ENCODE results near the gene EPHB1. TPM values are rescaled to one million over a fixed set of nuclear protein-coding genes. Genes with fewer than 3 reads are reported as not detected.

The EPHB1 gene
- total and polyA plus RNA-seq, 2 donors (not counting 3 experiments of a cell fraction or from before 2014, with no cell fraction given): 1.3 to 5.2 TPM

DNA sequence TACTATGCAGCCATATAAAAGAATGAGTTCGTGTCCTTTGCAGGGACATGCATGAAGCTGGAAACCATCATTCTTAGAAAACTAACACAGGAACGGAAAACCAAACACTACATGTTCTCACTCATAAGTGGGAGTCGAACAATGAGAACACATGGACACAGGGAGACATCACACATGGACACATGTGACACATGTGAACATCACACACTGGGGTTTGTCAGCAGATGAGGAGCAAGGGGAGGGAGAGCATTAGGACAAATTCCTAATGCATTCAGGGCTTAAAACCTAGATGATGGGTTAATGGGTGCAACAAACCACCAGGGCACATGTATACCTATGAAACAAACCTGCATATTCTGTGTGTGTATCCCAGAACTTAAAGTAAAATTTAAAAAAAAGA is 408.0 kb downstream of the EPHB1 start:
- TF ChIP-seq GATA2 (IDR thresholded peaks at IDR 0.05; ENCODE audit: insufficient read depth, insufficient read length, low read depth, low read length) (no peak), EZH2 (IDR thresholded peaks at IDR 0.05; ENCODE audit: borderline replicate concordance, low read depth, low read length, severe bottlenecking) (no peak), POLR2AphosphoS5 (IDR thresholded peaks at IDR 0.05; ENCODE audit: insufficient read depth, low read depth, low read length) (no peak), MYC (IDR thresholded peaks at IDR 0.05; ENCODE audit: low read depth, low read length) (no peak), FOS (IDR thresholded peaks at IDR 0.05; ENCODE audit: borderline replicate concordance, insufficient read depth, low read length) (no peak), JUN (IDR thresholded peaks at IDR 0.05; ENCODE audit: borderline replicate concordance, insufficient read depth, insufficient read length, low read depth) (no peak)
- TF ChIP-seq, protein P1, sequence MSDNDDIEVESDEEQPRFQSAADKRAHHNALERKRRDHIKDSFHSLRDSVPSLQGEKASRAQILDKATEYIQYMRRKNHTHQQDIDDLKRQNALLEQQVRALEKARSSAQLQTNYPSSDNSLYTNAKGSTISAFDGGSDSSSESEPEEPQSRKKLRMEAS (IDR thresholded peaks at IDR 0.05; ENCODE audit: insufficient read depth, insufficient read length): no peak
- TF ChIP-seq, protein P2, sequence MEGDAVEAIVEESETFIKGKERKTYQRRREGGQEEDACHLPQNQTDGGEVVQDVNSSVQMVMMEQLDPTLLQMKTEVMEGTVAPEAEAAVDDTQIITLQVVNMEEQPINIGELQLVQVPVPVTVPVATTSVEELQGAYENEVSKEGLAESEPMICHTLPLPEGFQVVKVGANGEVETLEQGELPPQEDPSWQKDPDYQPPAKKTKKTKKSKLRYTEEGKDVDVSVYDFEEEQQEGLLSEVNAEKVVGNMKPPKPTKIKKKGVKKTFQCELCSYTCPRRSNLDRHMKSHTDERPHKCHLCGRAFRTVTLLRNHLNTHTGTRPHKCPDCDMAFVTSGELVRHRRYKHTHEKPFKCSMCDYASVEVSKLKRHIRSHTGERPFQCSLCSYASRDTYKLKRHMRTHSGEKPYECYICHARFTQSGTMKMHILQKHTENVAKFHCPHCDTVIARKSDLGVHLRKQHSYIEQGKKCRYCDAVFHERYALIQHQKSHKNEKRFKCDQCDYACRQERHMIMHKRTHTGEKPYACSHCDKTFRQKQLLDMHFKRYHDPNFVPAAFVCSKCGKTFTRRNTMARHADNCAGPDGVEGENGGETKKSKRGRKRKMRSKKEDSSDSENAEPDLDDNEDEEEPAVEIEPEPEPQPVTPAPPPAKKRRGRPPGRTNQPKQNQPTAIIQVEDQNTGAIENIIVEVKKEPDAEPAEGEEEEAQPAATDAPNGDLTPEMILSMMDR (IDR thresholded peaks at IDR 0.05; ENCODE audit: extremely low read depth in 1 of 2, insufficient read depth in 1 of 2, low read depth in 1 of 2, low read length in 2 of 2): no peak
- Histone ChIP-seq H3K79me2 (ENCODE audit: control insufficient read depth, insufficient read depth, low read length) (no peaks in the 10 kb centered on the region), H3K4me2 (ENCODE audit: insufficient read depth, low read length) (no peak overlapping the region), H3K4me3 (replicated peaks in 1 of 3; ENCODE audit: insufficient read depth in 1 of 3, low read depth in 1 of 3, low read length in 3 of 3) (no peak overlapping the region), H3K36me3 (ENCODE audit: control insufficient read depth in 2 of 2, extremely low read depth in 1 of 2, insufficient read depth in 2 of 2, low read length in 2 of 2) (no peaks in the 10 kb centered on the region), H3K27ac (ENCODE audit: insufficient read depth, low read depth, low read length) (no peak overlapping the region), H3K27me3 (ENCODE audit: control insufficient read depth in 2 of 2, insufficient read depth in 2 of 2, low read length in 2 of 2) (no peaks in the 10 kb centered on the region), H3K9ac (replicated peaks; ENCODE audit: extremely low read depth, insufficient read depth, low read length) (no peak overlapping the region), H4K20me1 (replicated peaks; ENCODE audit: control insufficient read depth, extremely low read depth, insufficient read depth, low read length) (no peaks in the 10 kb centered on the region), H3K4me1 (ENCODE audit: control insufficient read depth, extremely low read depth, insufficient read depth, low read length) (no peaks in the 10 kb centered on the region), H3K9me1 (replicated peaks; ENCODE audit: control insufficient read depth, extremely low read depth, insufficient read depth, low read length) (no peaks in the 10 kb centered on the region), H3K9me3 (replicated peaks; ENCODE audit: control insufficient read depth, insufficient read depth, low read length) (peaks cover 3% of the 10 kb centered on the region), H2AFZ (ENCODE audit: low read depth, low read length) (no peak overlapping the region)
- intact Hi-C loops (cut with micrococcal nuclease) (no loop called here), dilution Hi-C loops (cut with MboI; ENCODE audit: extremely low pct_ligation_motif_present, low sequenced_read_pairs) (no loop called here)
- no TSS peak for BruUV-seq (replicated peaks)
- POLR2A ChIA-PET: no interaction called here
- DNase-seq (ENCODE audit: low read depth, low spot score): no peak
- no peak for FAIRE-seq
- CTCF ChIA-PET: no interaction called here
